SK-N-SH (cell line): ENCODE data around the gene AGXT. TPM values are rescaled to one million over a fixed set of nuclear protein-coding genes. Genes with fewer than 3 reads are reported as not detected.

Experiments used
- CTCF ChIA-PET: fragments of 300-600, 350-600 bp; formaldehyde crosslinking; extraction: SDS; loops from one replicate; lab custom pipeline; 2021; lab: Yijun Ruan, JAX
- POLR2A ChIA-PET: fragments of 350-600 bp; sonication (Branson Sonifier 250); formaldehyde crosslinking; extraction: SDS; loops from one replicate; lab custom pipeline; 2020; ENCODE audit warnings: antibody characterized with exemption, inconsistent platforms; lab: Yijun Ruan, JAX
- DNase-seq: peaks from one replicate; pipeline ENCODE4 v3.0.0; 2012
- H2AFZ ChIP-seq: fragments of 200-600 bp; sonication (generic); 2 replicates; pipeline ENCODE4 v1.8.1; 2016; ENCODE audit warnings: antibody characterized with exemption, mild to moderate bottlenecking, low read depth
- H3F3A ChIP-seq: fragments of 200-600 bp; sonication (generic); replicated peaks from 2 replicates; pipeline ENCODE3; 2016; ENCODE audit warnings: antibody characterized with exemption, mild to moderate bottlenecking; ENCODE audit not compliant: insufficient read depth
- H3K27ac ChIP-seq, 2 experiments: fragments of 200-500 bp in 1 of 2; fragments of 200-600 bp in 1 of 2; sonication (Bioruptor generic) in 1 of 2; sonication (generic), shearing (Covaris generic) in 1 of 2; 2 replicates each; pipeline versions ENCODE4 v1.5.1 to v1.6.1; 2014 to 2016; ENCODE audit warnings: low read depth in 2 of 2, inconsistent platforms in 1 of 2, low read length in 1 of 2, mild to moderate bottlenecking in 1 of 2, mixed read lengths in 1 of 2
- H3K27me3 ChIP-seq: fragments of 200-600 bp; sonication (generic), shearing (Covaris generic); 2 replicates; pipeline ENCODE4 v1.6.1; 2016; ENCODE audit warnings: mixed run types; ENCODE audit not compliant: insufficient read depth
- H3K36me3 ChIP-seq, 2 experiments: fragments of 200-500 bp in 1 of 2; fragments of 200-600 bp in 1 of 2; sonication (Bioruptor generic) in 1 of 2; sonication (generic) in 1 of 2; replicated peaks in 1 of 2; 2 replicates each; pipeline versions ENCODE3 to v1.5.1; 2014 to 2016; ENCODE audit warnings: low read length in 1 of 2, mild to moderate bottlenecking in 1 of 2; ENCODE audit not compliant: insufficient read depth in 2 of 2, control insufficient read depth in 1 of 2
- H3K4me1 ChIP-seq, 2 experiments: fragments of 200-500 bp in 1 of 2; fragments of 200-600 bp in 1 of 2; sonication (Bioruptor generic) in 1 of 2; sonication (generic), shearing (Covaris generic) in 1 of 2; 2 replicates each; pipeline versions ENCODE4 v1.5.1 to v1.6.1; 2014 to 2016; ENCODE audit warnings: low read depth in 1 of 2, low read length in 1 of 2, mixed run types in 1 of 2; ENCODE audit not compliant: insufficient read depth in 2 of 2, control insufficient read depth in 1 of 2
- H3K4me2 ChIP-seq: fragments of 200-600 bp; sonication (generic), shearing (Covaris generic); 2 replicates; pipeline ENCODE4 v1.6.1; 2017; ENCODE audit warnings: mixed run types
- H3K4me3 ChIP-seq, 2 experiments: fragments of 200-500 bp in 1 of 2; fragments of 200-600 bp in 1 of 2; sonication (Bioruptor generic) in 1 of 2; sonication (generic), shearing (Covaris generic) in 1 of 2; 2 replicates each; pipeline versions ENCODE4 v1.5.1 to v1.8.1; 2014 to 2016; ENCODE audit warnings: low read depth in 2 of 2, inconsistent platforms in 1 of 2, low read length in 1 of 2, mild to moderate bottlenecking in 1 of 2, mixed read lengths in 1 of 2, moderate library complexity in 1 of 2
- H3K79me2 ChIP-seq: fragments of 200-600 bp; sonication (generic); 2 replicates; pipeline ENCODE4 v1.8.1; 2017; ENCODE audit warnings: mild to moderate bottlenecking; ENCODE audit not compliant: insufficient read depth
- H3K9ac ChIP-seq: fragments of 200-600 bp; sonication (generic); 2 replicates; pipeline ENCODE4 v1.6.1; 2017; ENCODE audit warnings: mixed run types
- H3K9me2 ChIP-seq: fragments of 200-600 bp; sonication (generic); 2 replicates; pipeline ENCODE4 v1.6.1; 2017; ENCODE audit warnings: mixed run types
- H3K9me3 ChIP-seq: fragments of 200-600 bp; sonication (generic); 2 replicates; pipeline ENCODE4 v1.6.1; 2017; ENCODE audit warnings: mixed run types, mild to moderate bottlenecking, moderate library complexity
- H4K20me1 ChIP-seq: fragments of 200-600 bp; sonication (generic); 2 replicates; pipeline ENCODE4 v1.6.1; 2017; ENCODE audit warnings: mild to moderate bottlenecking, mixed run types; ENCODE audit not compliant: insufficient read depth
- FOXJ3 ChIP-seq: sonication (generic); formaldehyde crosslinking; IDR thresholded peaks from 2 replicates; pipeline ENCODE4 v1.5.1; 2020; ENCODE audit warnings: mild to moderate bottlenecking, missing genetic modification reagents
- FOXM1 ChIP-seq: IDR thresholded peaks from 2 replicates; pipeline ENCODE4 v1.4.0; 2012; ENCODE audit warnings: low read depth, mild to moderate bottlenecking
- GABPA ChIP-seq: IDR thresholded peaks from 2 replicates; pipeline ENCODE4 v1.4.0; 2012; ENCODE audit warnings: low read depth, mild to moderate bottlenecking
- GATA2 ChIP-seq: sonication (generic); formaldehyde crosslinking; IDR thresholded peaks from 2 replicates; pipeline ENCODE4 v1.5.0; 2020; ENCODE audit warnings: mild to moderate bottlenecking, missing genetic modification reagents
- JUND ChIP-seq: IDR thresholded peaks from 2 replicates; pipeline ENCODE4 v1.4.0; 2012
- NRF1 ChIP-seq: IDR thresholded peaks from 2 replicates; pipeline ENCODE4 v1.6.1; 2012; ENCODE audit warnings: low read depth, mild to moderate bottlenecking, low read length
- POLR2AphosphoS5 ChIP-seq: IDR thresholded peaks from 2 replicates; pipeline ENCODE4 v1.6.1; 2012; ENCODE audit warnings: low read depth, low read length
- RAD21 ChIP-seq: IDR thresholded peaks from 2 replicates; pipeline ENCODE4 v1.6.1; 2012; ENCODE audit warnings: mild to moderate bottlenecking, low read length
- SIN3A ChIP-seq: IDR thresholded peaks from 2 replicates; pipeline ENCODE4 v1.6.1; 2012; ENCODE audit warnings: low read depth, mild to moderate bottlenecking, low read length, moderate library complexity, borderline replicate concordance
- TAF1 ChIP-seq: IDR thresholded peaks from 2 replicates; pipeline ENCODE4 v1.6.1; 2012; ENCODE audit warnings: low read depth, mild to moderate bottlenecking, low read length, moderate library complexity, borderline replicate concordance
- TCF12 ChIP-seq: IDR thresholded peaks from 2 replicates; pipeline ENCODE4 v1.4.0; 2012
- YY1 ChIP-seq: IDR thresholded peaks from 2 replicates; pipeline ENCODE4 v1.4.0; 2012; ENCODE audit warnings: low read depth, mild to moderate bottlenecking
- WGBS: methylation state at CpG from one replicate; pipeline ENCODE4 v1.1.6; 2017; ENCODE audit warnings: low lambda C conversion rate; 5-methylcytosine and 5-hydroxymethylcytosine counted together
- polyA plus RNA-seq, 3 experiments: library from polyadenylated mRNA; depleted of rRNA; stranded (reverse); fragments of >200 nt; gene quantifications; 2 replicates each; pipeline ENCODE4 v1.2.3, GENCODE V29; 2012
- TF ChIP-seq, protein P1 (sequence below): fragments of 150-350 bp; IDR thresholded peaks from 2 replicates; pipeline ENCODE4 v1.6.1; 2016; ENCODE audit warnings: mild to moderate bottlenecking, low read depth, low read length
- TF ChIP-seq, protein P2 (sequence below): fragments of 150-350 bp; IDR thresholded peaks from 2 replicates; pipeline ENCODE4 v1.6.1; 2017; ENCODE audit warnings: antibody characterized with exemption, low read length, low read depth, borderline replicate concordance
- TF ChIP-seq, protein P3 (sequence below): IDR thresholded peaks from 2 replicates; pipeline ENCODE4 v1.6.1; 2012; ENCODE audit warnings: mild to moderate bottlenecking, low read depth, low read length, moderate library complexity
- TF ChIP-seq, protein P4 (sequence below): fragments of 200-600 bp; sonication (generic); IDR thresholded peaks from 2 replicates; pipeline ENCODE4 v1.6.1; 2017; ENCODE audit warnings: antibody characterized with exemption, mild to moderate bottlenecking, moderate library complexity
- TF ChIP-seq, protein P5 (sequence below): IDR thresholded peaks from 2 replicates; pipeline ENCODE4 v1.4.0; 2012; ENCODE audit warnings: low read depth, borderline replicate concordance
- TF ChIP-seq, protein P6 (sequence below): IDR thresholded peaks from 2 replicates; pipeline ENCODE4 v1.4.0; 2012; ENCODE audit warnings: low read depth

The AGXT gene
- polyA plus RNA-seq, 1 of the 3 experiments (the other 2 are of a cell fraction) = not detected

DNA sequence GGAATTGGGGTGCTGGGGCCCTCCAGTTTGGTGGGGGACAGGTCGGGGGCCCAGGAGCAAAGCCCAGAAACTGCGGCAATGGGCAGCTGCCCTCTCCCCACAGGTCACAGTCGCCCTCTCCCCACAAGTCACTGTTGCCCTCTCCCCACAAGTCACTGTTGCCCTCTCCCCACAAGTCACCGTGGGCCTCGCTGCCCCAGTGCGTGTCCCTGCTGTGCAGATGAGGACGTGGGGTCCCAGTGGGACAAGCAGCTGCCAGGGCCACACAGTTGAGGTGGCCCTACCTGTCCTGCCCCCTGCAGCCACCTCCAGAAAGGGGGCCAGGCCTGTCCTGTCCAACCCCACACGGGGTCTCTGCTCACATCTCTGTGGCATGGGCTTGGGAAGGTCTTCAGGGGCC lies 13.0 kb upstream of the AGXT start:
- CTCF ChIA-PET = no interaction called here
- POLR2A ChIA-PET = no interaction called here
- Histone ChIP-seq H2AFZ (no peak overlapping the region), H3K27ac (no peak overlapping the region), H3K9me3 (no peaks in the 10 kb centered on the region), H3K79me2 (no peaks in the 10 kb centered on the region), H4K20me1 (no peaks in the 10 kb centered on the region), H3K4me2 (no peak overlapping the region)
- WGBS = 80% methylated on average over 2 of the region's 8 CpGs
- TF ChIP-seq GATA2 (CRISPR knock-in tag) (no peak), TCF12 (no peak), JUND (no peak), TAF1 (no peak), POLR2AphosphoS5 (no peak), GABPA (no peak), FOXJ3 (CRISPR knock-in tag) (no peak), SIN3A (no peak), FOXM1 (no peak), YY1 (no peak), RAD21 (no peak), NRF1 (no peak)
- TF ChIP-seq, protein P1, sequence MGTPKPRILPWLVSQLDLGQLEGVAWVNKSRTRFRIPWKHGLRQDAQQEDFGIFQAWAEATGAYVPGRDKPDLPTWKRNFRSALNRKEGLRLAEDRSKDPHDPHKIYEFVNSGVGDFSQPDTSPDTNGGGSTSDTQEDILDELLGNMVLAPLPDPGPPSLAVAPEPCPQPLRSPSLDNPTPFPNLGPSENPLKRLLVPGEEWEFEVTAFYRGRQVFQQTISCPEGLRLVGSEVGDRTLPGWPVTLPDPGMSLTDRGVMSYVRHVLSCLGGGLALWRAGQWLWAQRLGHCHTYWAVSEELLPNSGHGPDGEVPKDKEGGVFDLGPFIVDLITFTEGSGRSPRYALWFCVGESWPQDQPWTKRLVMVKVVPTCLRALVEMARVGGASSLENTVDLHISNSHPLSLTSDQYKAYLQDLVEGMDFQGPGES = no peak
- TF ChIP-seq, protein P2, sequence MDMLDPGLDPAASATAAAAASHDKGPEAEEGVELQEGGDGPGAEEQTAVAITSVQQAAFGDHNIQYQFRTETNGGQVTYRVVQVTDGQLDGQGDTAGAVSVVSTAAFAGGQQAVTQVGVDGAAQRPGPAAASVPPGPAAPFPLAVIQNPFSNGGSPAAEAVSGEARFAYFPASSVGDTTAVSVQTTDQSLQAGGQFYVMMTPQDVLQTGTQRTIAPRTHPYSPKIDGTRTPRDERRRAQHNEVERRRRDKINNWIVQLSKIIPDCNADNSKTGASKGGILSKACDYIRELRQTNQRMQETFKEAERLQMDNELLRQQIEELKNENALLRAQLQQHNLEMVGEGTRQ = no peak
- TF ChIP-seq, protein P3, sequence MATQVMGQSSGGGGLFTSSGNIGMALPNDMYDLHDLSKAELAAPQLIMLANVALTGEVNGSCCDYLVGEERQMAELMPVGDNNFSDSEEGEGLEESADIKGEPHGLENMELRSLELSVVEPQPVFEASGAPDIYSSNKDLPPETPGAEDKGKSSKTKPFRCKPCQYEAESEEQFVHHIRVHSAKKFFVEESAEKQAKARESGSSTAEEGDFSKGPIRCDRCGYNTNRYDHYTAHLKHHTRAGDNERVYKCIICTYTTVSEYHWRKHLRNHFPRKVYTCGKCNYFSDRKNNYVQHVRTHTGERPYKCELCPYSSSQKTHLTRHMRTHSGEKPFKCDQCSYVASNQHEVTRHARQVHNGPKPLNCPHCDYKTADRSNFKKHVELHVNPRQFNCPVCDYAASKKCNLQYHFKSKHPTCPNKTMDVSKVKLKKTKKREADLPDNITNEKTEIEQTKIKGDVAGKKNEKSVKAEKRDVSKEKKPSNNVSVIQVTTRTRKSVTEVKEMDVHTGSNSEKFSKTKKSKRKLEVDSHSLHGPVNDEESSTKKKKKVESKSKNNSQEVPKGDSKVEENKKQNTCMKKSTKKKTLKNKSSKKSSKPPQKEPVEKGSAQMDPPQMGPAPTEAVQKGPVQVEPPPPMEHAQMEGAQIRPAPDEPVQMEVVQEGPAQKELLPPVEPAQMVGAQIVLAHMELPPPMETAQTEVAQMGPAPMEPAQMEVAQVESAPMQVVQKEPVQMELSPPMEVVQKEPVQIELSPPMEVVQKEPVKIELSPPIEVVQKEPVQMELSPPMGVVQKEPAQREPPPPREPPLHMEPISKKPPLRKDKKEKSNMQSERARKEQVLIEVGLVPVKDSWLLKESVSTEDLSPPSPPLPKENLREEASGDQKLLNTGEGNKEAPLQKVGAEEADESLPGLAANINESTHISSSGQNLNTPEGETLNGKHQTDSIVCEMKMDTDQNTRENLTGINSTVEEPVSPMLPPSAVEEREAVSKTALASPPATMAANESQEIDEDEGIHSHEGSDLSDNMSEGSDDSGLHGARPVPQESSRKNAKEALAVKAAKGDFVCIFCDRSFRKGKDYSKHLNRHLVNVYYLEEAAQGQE = no peak
- TF ChIP-seq, protein P4, sequence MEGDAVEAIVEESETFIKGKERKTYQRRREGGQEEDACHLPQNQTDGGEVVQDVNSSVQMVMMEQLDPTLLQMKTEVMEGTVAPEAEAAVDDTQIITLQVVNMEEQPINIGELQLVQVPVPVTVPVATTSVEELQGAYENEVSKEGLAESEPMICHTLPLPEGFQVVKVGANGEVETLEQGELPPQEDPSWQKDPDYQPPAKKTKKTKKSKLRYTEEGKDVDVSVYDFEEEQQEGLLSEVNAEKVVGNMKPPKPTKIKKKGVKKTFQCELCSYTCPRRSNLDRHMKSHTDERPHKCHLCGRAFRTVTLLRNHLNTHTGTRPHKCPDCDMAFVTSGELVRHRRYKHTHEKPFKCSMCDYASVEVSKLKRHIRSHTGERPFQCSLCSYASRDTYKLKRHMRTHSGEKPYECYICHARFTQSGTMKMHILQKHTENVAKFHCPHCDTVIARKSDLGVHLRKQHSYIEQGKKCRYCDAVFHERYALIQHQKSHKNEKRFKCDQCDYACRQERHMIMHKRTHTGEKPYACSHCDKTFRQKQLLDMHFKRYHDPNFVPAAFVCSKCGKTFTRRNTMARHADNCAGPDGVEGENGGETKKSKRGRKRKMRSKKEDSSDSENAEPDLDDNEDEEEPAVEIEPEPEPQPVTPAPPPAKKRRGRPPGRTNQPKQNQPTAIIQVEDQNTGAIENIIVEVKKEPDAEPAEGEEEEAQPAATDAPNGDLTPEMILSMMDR = no peak
- TF ChIP-seq, protein P5, sequence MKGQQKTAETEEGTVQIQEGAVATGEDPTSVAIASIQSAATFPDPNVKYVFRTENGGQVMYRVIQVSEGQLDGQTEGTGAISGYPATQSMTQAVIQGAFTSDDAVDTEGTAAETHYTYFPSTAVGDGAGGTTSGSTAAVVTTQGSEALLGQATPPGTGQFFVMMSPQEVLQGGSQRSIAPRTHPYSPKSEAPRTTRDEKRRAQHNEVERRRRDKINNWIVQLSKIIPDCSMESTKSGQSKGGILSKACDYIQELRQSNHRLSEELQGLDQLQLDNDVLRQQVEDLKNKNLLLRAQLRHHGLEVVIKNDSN = no peak
- TF ChIP-seq, protein P6, sequence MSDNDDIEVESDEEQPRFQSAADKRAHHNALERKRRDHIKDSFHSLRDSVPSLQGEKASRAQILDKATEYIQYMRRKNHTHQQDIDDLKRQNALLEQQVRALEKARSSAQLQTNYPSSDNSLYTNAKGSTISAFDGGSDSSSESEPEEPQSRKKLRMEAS = no peak
- TF ChIP-seq, all 33 proteins: peak for 0
- Histone ChIP-seq H3F3A (no peaks in the 10 kb centered on the region), H3K4me3 (no peak overlapping the region), H3K4me1 (no peaks in the 10 kb centered on the region), H3K36me3 (no peaks in the 10 kb centered on the region), H3K9ac (no peak overlapping the region), H3K27me3 (0 out of 2 replicates have a peak, but pooled peaks cover under 1% of the 10 kb centered on the region), H3K9me2 (no peaks in the 10 kb centered on the region)
- no peak for DNase-seq
